ENCODE data around the gene GRB14.
"Not testable (repeated sequence)": the region's sequence is repeated elsewhere in the genome, so short reads cannot be mapped to it uniquely, and the experiment has no call there.

The GRB14 gene

GRCh38 chr2:164560902-164561301 is 60.4 kb downstream of the GRB14 start:
- no peak overlapping the region for H3K4me3 ChIP-seq (ENCODE audit: low read depth, low read length)

DNA sequence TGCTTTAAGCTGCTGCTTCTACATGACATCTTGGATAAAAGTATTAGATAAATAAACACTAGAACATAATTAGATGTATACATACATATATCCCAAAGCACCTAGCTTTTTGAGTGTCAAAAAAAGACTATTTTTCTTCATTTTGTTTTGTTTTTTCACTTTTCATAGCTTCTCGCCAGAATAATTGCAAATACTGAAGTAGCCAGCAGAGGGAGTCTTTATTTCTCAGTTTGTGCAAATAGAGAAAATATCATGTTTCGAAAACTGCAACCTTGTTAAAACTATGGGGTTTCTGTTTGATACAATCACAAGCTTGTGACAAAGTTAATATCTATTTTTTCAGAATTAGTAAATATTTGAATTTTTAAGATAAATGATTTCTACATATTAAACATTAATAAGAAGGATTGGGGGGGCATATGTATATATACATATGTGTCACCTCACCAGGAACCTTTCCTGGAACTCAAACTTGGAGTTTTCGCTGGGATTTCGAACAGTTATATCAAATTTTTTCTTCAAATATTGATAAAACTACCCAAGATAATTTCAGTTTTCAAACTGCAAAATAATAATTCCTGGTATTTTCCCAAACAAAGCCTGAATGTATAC is 61.0 kb downstream of the GRB14 start:
- no peak overlapping the region for H3K4me3 ChIP-seq (ENCODE audit: low read depth, low read length)

DNA sequence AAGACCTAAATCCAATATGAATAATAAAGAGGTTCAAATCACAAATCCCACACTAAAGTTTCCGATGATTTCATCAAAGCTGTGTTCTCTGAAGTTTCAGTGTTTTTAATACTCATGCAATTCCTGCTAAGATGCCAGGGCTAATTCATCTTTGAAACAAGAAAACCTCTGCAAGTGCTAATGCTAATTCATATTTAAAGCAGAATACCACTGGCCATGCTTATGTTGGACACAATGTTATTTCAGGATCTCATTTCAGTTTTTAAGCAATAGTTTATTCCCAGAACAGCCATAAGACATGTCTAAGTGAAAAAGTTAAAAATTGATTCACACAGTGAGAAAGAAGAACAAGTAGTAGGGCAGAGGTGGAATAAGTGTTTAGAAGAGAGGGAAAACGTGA is 62.8 kb downstream of the GRB14 start:
- no peak overlapping the region for H3K4me3 ChIP-seq (ENCODE audit: low read depth, low read length)

- H3K4me3 ChIP-seq (ENCODE audit: low read depth, low read length): no peak overlapping the region
Observed at GRCh38 chr2:164554487-164554886, 66.8 kb downstream of the GRB14 start.

DNA sequence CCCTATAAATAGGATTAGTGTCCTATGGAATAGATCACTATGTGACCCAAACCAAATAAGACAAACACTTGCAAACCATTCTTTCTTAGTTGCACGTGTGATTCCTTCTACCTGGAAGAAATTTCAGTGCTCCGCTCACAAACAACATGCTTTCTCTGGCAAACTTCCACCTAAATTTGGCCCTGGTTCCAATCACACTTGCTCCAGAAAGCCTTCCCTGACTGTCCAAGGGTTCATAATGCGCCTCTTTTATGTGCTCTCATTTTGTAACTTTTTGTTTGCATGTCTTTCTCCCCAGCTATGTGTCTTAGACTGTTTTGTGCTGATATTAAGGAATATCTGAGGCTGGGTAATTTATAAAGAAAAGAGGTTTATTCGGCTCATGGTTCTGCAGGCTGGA is 69.8 kb downstream of the GRB14 start:
- H3K4me3 ChIP-seq (ENCODE audit: low read depth, low read length): no peak overlapping the region

- not testable (repeated sequence) for H3K4me3 ChIP-seq (ENCODE audit: low read depth, low read length)
Observed at GRCh38 chr2:164549705-164550104, 71.6 kb downstream of the GRB14 start.

GRCh38 chr2:164545484-164545883 is 75.8 kb downstream of the GRB14 start:
- H3K4me3 ChIP-seq (ENCODE audit: low read depth, low read length): no peak overlapping the region

DNA sequence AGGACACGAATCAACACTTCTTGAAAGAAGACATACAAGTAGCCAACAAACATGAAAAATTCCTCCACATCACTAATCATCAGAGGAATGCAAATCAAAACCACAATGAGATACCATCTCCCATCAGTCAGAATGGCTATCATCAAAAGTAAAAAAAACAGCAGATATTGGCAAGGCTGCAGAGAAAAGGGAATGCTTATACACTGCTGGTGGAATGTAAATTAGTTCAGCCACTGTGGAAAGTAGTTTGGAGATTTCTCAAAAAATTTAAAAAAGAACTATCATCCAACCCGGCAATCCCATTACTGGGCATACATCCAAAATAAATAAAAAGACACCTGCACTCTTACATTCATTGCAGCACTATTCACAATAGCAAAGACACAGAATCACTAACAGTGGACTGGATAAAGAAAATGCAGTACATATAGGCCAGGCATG is 78.7 kb downstream of the GRB14 start:
- no peak overlapping the region for H3K4me3 ChIP-seq (ENCODE audit: low read depth, low read length)

DNA sequence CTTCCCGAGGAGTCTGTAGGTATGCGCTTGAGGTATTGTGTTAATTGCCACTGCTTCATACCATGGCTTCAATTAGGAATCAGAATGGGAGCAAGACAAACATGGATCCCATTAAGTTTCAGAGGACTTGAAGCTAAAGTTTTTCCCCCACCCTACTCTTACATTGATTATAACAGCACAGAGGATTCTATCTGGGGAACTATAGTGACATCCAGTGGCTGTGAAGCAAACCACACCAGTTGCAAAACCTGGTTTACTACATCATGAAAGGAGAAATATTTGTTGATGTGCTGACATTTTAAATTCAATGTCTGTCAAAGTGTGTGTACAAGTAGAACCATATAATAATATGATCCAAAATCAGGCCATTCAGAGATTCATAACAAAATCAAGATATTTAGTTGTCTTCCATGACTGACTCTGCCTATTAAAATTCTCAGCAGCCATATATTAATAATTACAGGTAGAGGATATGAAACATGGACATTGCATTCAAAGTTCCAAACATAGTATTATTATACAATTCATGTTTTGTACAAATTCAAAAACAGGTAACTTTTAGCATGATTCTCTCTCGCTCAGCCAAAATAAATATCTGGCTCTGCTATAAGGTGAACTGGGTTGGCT is 82.9 kb downstream of the GRB14 start:
- no peak overlapping the region for H3K4me3 ChIP-seq (ENCODE audit: low read depth, low read length)

DNA sequence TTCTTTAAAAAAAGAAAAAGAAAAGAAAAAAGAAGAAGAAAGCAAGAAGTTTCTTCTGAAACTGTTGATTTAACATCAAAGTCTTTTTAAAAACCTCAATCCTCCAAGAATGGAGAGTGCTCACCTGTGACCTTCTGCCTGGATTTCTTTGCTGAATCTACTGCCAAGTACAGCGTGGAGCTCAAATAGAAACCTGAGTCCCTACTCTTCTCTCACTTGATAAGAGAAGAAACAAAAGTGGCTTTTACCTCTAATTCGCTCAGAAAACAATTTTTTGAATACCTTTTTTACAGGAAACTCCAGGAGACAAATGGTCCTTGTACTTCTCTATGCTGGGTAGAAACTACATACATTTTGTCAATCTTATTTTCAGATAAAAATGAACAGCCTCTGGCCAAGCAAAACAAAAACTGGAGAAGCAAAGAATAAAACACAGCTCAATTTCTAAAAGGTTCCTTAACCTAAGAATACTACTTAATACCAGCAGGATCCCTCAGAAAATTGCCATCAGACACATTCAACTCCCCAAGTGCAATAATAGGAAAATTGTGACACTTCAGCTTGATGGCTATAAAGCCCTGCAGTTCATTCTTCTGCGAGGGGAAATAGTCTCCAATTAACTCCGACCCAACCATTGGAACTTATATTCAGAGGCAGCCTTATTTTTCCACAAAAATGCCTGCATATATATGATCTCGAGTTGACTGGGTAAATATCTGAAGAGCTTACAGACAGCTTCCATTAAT is 85.8 kb downstream of the GRB14 start:
- H3K4me3 ChIP-seq (ENCODE audit: low read depth, low read length): no peak overlapping the region

DNA sequence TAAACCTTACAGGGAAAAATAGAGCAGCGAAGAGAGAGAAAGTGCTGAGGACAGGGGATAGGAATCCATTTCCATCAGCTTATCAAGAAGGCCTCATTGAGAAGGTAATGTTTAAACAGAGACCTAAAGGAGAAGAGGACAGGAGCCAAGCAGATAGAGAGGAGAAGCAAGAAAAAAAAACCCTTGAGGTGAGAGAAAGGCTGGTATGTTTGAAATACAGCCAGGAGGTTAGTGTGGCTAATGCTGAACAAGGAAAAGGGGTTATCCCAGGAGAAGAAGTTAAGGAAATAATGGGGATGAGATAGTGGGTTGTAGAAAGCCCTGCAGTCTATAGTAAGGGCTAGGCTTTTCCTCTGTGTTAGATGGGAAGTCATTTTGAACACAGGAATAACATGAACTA is 90.8 kb downstream of the GRB14 start:
- H3K4me3 ChIP-seq (ENCODE audit: low read depth, low read length): no peak overlapping the region

DNA sequence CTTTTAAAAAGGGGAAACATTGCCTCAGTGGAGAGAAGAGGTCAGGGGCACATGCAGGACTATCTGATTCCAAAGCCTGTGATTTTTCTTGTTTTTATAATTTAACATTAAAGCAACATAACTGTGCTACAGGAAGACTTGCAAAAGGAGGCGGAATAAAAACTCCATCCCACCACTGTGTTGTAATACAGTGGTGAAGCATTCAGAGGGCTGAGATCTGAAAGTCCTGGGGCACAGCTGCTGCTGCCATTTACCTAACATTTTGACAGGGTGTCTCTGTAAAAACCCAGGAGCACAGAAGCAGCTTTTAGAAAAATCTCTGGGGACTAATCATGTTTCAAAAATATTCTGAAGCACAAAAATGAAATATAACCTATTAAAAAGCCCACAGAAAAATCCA is 97.6 kb downstream of the GRB14 start:
- no peak overlapping the region for H3K4me3 ChIP-seq (ENCODE audit: low read depth, low read length)

- H3K4me3 ChIP-seq (ENCODE audit: low read depth, low read length): no peak overlapping the region
Observed at GRCh38 chr2:164523009-164523408, 98.3 kb downstream of the GRB14 start.

DNA sequence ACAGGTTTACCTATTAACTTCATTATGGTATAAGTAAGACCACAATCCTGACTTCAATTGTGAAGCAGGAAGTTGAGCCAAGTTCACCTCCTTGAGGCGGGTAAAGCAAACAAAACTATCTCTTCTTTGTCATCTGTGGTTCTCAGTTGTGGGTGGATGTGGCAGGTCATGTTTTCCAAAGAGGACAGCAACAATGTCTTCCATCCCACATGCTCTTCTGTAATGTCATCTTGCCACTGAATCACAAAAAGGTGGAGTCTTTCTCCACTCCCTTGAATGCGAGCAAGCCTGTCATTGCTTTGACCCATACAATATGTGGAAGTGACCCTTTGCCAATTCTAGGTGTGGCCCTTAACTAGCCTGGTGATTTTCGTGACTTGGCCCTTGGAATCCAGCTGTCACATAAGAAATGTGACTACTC is 98.7 kb downstream of the GRB14 start:
- H3K4me3 ChIP-seq (ENCODE audit: low read depth, low read length): no peak overlapping the region

- no peak overlapping the region for H3K4me3 ChIP-seq (ENCODE audit: low read depth, low read length)
Observed at GRCh38 chr2:164515734-164516133, 105.5 kb downstream of the GRB14 start.

DNA sequence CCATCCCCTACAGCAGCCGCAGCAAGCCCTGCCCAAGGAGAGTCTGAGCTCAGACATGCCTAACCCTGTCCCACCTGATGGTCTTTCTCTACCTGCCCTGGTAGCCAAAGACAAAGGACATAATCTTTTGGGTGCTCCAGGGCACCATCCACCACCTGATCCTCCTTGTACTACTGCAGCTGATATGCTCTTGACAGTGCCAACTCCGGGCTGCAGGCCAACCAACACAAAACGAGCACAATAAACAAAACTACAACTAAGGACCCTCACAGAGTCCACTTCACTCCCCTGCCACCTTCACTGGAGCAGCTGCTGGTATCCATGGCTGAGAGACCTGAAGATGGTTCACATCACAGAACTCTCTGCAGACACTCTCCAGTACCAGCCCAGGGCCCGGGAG is 106.3 kb downstream of the GRB14 start:
- H3K4me3 ChIP-seq (ENCODE audit: low read depth, low read length): no peak overlapping the region

GRCh38 chr2:164514491-164514890 is 106.8 kb downstream of the GRB14 start:
- no peak overlapping the region for H3K4me3 ChIP-seq (ENCODE audit: low read depth, low read length)

DNA sequence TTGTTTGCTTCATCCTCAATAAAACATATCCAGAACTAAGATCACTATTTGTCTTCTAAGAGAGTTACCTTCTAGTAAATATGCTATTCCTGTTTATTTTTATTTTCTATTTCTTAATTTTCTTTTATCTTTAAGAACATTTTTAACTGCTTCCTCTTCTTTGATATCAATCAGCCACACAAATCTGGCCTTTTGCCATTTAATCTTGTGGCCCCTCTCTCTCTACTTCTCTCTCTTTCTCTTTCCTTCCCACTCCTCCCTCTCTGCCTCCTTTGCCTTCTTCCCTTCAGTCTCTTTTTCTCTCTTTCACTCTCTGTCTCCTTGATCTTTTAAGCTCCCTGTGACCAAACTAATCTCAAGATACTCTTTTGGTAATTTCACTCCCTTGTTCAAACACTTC is 108.4 kb downstream of the GRB14 start:
- no peak overlapping the region for H3K4me3 ChIP-seq (ENCODE audit: low read depth, low read length)

DNA sequence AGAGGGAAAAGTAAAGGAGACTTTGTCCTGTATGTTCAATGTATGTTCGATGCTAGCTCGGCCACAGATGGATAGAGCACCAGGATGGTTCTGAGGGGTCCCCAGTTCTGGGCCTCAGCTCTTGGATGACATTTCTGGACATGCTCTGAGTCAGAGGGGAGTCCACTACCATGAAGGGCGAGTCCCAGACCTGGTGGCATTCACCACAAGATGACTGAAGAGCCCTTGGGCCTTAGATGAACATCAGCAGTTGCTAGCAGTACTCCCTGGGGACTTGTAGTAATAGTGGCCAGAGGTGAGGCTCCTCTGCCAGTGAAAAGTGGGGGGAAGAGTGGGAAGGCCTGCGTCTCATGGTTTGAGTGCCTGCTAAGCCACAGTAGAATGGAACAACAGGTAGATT is 109.5 kb downstream of the GRB14 start:
- no peak overlapping the region for H3K4me3 ChIP-seq (ENCODE audit: low read depth, low read length)

DNA sequence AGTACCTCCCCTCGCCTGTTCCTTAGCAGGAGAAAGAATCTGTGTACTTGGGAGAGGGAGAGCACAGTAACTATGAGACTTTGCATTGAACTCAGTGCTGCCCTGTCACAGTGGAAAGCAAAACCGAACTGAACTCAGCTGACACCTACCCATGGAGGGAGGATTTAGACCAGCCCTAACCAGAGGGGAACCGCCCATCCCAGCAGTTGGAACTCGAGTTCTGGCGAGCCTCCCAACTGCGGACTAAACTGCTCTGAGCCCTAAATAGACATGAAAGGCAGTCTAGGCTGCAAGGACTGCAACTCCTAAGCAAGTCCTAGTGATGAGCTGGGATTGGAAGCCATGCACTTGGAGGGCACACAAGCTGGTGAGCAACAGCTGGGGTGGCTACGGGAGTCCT is 110.4 kb downstream of the GRB14 start:
- no peak overlapping the region for H3K4me3 ChIP-seq (ENCODE audit: low read depth, low read length)

DNA sequence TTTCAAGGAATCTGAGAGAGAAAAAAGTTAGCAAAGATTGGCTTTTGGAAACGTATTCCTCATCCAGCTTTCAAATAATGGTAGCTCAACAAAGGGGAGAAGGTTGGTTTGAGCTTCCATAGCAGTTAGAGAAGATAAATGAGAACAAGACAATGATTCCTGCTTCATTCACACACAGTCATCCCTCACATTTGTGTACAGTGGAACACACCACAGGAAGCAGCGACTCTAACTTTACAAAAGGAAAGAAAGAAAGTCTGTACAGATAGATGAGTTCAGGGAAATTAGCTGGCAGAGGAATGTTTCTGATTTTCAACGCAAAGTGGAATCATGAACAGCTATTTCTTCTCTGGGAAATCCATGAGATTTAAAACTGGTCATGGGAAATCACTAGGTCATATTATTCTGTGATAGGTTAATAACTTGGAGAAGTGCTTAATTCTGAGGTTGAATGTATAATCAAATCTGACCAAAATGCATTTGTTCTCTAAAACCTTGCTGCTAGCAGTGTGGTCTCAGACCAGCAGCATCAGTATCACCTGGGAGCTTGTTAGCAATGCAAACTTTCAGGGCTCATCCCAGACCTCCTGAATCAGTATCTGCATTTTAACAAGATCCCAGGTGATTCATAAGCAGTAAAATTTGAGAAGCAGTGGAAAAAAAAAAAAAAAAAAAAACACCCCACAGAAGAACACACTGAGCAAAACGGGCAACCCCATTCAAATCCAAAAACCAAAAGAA is 112.0 kb downstream of the GRB14 start:
- H3K4me3 ChIP-seq (ENCODE audit: low read depth, low read length): no peak overlapping the region

DNA sequence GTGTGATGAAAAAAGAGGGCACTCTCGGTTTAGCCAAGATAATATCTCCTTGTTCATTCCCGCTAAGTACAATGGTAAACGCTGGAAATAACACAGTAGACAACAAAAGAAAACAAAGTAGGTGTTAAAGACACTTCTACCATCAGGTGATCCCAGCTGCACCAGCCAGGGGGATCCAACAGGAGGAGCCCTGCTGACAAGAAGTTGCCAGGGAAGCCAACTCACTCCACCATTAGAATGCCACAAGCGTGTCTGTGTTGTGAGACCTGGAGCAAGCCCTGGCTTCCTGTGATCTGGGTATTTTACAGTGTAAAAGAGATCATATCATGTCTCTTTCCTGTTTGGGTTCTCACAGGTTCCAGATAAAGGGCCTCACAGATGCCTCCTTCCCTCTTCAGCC is 117.0 kb downstream of the GRB14 start:
- H3K4me3 ChIP-seq (ENCODE audit: low read depth, low read length): no peak overlapping the region
